Cardiac muscle cell (in vitro differentiated cells and primary cell): ENCODE measurements around the gene B4GALT7. TPM values are rescaled to one million over a fixed set of nuclear protein-coding genes. Genes with fewer than 3 reads are reported as not detected.
A peak's percentile ranks its signal among the peaks of the same experiment; 100 is the strongest.

Source experiments
- DNase-seq, 2 donors: peaks; one replicate each; pipeline versions ENCODE4 v3.0.0 to v3.0.0-alpha.2; 2010 to 2017; ENCODE audit warnings: low read depth in 1 of 2, low spot score in 1 of 2
- H3K27ac ChIP-seq: fragments of 200-600 bp; sonication (generic); 2 replicates; pipeline ENCODE4 v1.5.1; 2016
- H3K27me3 ChIP-seq: fragments of 200-600 bp; sonication (generic); 2 replicates; pipeline ENCODE4 v1.6.0; 2016; ENCODE audit warnings: control low read depth
- H3K36me3 ChIP-seq: fragments of 200-600 bp; sonication (generic); 2 replicates; pipeline ENCODE4 v1.5.1; 2016; ENCODE audit warnings: control low read depth
- H3K4me1 ChIP-seq: fragments of 200-600 bp; sonication (generic); 2 replicates; pipeline ENCODE4 v1.8.1; 2017; ENCODE audit warnings: low read depth, mild to moderate bottlenecking, mixed run types
- H3K4me3 ChIP-seq: fragments of 200-600 bp; sonication (generic); 2 replicates; pipeline ENCODE4 v1.5.1; 2016; ENCODE audit warnings: mild to moderate bottlenecking
- H3K9me3 ChIP-seq: fragments of 200-600 bp; sonication (generic); 2 replicates; pipeline ENCODE4 v1.5.1; 2017; ENCODE audit warnings: low read depth, mild to moderate bottlenecking, control low read depth
- polyA plus RNA-seq: library from polyadenylated mRNA; unstranded; fragments of >200 nt; fragmentation: Nextera tagmentation; extraction: Ambion mirVana; gene quantifications from 2 replicates; pipeline ENCODE4 v1.2.1, GENCODE V29; 2016
- total RNA-seq: library from RNA; depleted of rRNA; stranded (reverse); fragments of >200 nt; gene quantifications from 2 replicates; pipeline ENCODE4 v1.2.3, GENCODE V29; 2016
- TF ChIP-seq, protein P1 (sequence below): IDR thresholded peaks from 2 replicates; pipeline ENCODE4 v1.5.1; 2012; ENCODE audit warnings: low read depth, mild to moderate bottlenecking, low read length

Gene B4GALT7
- total and polyA plus RNA-seq, 2 experiments from 2014 or later: 29.0 to 42.3 TPM

DNA sequence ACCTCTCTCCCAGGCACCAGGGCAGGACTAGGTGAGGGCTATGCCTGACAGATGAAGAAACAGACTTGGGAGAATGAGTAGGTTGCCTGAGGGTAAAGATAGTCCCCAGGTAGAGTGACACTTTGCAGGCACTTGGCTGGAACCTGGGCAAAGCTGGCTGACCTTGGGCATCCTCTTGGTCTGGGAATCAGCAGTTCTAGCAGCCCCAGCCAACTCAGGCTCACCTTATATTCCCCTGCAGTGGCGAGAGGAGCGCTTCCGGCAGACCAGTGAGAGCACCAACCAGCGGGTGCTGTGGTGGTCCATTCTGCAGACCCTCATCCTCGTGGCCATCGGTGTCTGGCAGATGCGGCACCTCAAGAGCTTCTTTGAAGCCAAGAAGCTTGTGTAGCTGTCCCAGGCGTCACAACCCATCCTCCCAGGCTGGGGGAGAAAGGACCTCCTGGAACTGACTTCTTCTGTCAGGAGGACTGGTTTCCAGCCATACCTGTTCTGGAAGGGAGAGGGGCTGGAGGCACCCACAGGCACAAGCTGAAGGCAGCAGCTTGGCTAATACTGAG lies 4.8 kb upstream of the B4GALT7 start:
- no peaks in the 10 kb centered on the region for H3K4me1 ChIP-seq
- peaks cover 16% of the 10 kb centered on the region for H3K36me3 ChIP-seq
- TF ChIP-seq, protein P1, sequence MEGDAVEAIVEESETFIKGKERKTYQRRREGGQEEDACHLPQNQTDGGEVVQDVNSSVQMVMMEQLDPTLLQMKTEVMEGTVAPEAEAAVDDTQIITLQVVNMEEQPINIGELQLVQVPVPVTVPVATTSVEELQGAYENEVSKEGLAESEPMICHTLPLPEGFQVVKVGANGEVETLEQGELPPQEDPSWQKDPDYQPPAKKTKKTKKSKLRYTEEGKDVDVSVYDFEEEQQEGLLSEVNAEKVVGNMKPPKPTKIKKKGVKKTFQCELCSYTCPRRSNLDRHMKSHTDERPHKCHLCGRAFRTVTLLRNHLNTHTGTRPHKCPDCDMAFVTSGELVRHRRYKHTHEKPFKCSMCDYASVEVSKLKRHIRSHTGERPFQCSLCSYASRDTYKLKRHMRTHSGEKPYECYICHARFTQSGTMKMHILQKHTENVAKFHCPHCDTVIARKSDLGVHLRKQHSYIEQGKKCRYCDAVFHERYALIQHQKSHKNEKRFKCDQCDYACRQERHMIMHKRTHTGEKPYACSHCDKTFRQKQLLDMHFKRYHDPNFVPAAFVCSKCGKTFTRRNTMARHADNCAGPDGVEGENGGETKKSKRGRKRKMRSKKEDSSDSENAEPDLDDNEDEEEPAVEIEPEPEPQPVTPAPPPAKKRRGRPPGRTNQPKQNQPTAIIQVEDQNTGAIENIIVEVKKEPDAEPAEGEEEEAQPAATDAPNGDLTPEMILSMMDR: no peak
- H3K9me3 ChIP-seq: no peaks in the 10 kb centered on the region
- DNase-seq: no peak
- no peak overlapping the region for H3K4me3 ChIP-seq
- no peak overlapping the region for H3K27ac ChIP-seq
- peaks cover 9% of the 10 kb centered on the region for H3K27me3 ChIP-seq

DNA sequence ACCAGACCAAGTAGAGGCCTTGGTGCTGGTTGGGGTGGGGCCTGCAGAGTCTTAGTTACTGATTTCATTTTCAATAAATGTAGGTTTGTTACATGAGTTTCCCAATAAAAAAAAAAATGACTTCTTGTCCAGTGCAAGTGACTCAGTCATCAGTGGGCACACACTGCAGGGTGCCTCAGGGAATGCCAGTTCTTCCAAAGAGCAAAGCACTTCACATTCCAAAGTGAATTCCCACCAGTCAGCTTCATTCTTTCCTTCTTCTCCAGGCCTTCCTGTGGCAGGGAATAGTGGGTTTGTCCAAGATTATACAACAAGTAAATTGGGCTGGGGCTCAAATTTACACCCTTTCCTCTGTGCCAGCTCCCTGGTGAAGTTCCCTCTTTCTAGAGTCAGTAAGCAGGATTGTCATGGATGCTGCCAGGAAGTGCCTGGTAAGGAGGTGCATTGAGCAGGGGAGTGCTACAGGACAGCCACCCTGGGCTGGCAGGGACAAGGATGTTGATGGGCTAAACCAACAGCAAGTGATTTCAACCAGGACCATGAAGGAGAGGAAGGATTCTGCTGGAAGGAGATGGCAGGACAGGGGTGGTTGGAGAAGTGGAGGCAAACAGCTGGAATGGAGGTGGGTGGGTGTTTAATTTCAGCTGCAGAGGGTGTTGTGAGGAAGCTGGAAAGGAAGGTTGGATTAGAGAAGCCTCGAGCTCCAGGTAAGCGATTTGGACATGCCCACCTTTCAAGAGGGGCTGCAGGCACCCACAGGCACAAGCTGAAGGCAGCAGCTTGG lies 3.7 kb upstream of the B4GALT7 start:
- TF ChIP-seq, protein P1: no peak
- DNase-seq: no peak
- Histone ChIP-seq H3K4me3 (no peak overlapping the region), H3K9me3 (no peaks in the 10 kb centered on the region), H3K27ac (no peak overlapping the region), H3K4me1 (peaks cover 5% of the 10 kb centered on the region), H3K36me3 (peaks cover 16% of the 10 kb centered on the region), H3K27me3 (no peaks in the 10 kb centered on the region)

GRCh38 chr5:177596775-177597238 lies 3.1 kb upstream of the B4GALT7 start:
- TF ChIP-seq, protein P1: no peak
- no peak overlapping the region for H3K27ac ChIP-seq
- peaks cover 16% of the 10 kb centered on the region for H3K36me3 ChIP-seq
- H3K4me1 ChIP-seq: peaks cover 5% of the 10 kb centered on the region
- no peak overlapping the region for H3K4me3 ChIP-seq
- no peak for DNase-seq
- no peaks in the 10 kb centered on the region for H3K27me3 ChIP-seq
- no peaks in the 10 kb centered on the region for H3K9me3 ChIP-seq

GRCh38 chr5:177598477-177598876 lies 1.5 kb upstream of the B4GALT7 start:
- peaks cover 5% of the 10 kb centered on the region for H3K4me1 ChIP-seq
- DNase-seq: no peak
- no peak overlapping the region for H3K4me3 ChIP-seq
- no peak overlapping the region for H3K27ac ChIP-seq
- no peaks in the 10 kb centered on the region for H3K9me3 ChIP-seq
- no peaks in the 10 kb centered on the region for H3K27me3 ChIP-seq
- TF ChIP-seq, protein P1: no peak
- H3K36me3 ChIP-seq: peaks cover 16% of the 10 kb centered on the region

GRCh38 chr5:177600508-177601018 lies 631 bp downstream of the B4GALT7 start:
- no peaks in the 10 kb centered on the region for H3K9me3 ChIP-seq
- peak overlapping the region; percentile 78 for H3K4me3 ChIP-seq
- H3K27me3 ChIP-seq: no peaks in the 10 kb centered on the region
- DNase-seq: peak in 1 of 2 donors; percentile 36
- TF ChIP-seq, protein P1: no peak
- H3K4me1 ChIP-seq: peaks cover 5% of the 10 kb centered on the region
- H3K36me3 ChIP-seq: no peaks in the 10 kb centered on the region
- H3K27ac ChIP-seq: peak overlapping the region; percentile 89
